ENCODE measurements around the gene INO80D.
"Not testable (repeated sequence)": the region's sequence is repeated elsewhere in the genome, so short reads cannot be mapped to it uniquely, and the experiment has no call there.

Gene INO80D

DNA sequence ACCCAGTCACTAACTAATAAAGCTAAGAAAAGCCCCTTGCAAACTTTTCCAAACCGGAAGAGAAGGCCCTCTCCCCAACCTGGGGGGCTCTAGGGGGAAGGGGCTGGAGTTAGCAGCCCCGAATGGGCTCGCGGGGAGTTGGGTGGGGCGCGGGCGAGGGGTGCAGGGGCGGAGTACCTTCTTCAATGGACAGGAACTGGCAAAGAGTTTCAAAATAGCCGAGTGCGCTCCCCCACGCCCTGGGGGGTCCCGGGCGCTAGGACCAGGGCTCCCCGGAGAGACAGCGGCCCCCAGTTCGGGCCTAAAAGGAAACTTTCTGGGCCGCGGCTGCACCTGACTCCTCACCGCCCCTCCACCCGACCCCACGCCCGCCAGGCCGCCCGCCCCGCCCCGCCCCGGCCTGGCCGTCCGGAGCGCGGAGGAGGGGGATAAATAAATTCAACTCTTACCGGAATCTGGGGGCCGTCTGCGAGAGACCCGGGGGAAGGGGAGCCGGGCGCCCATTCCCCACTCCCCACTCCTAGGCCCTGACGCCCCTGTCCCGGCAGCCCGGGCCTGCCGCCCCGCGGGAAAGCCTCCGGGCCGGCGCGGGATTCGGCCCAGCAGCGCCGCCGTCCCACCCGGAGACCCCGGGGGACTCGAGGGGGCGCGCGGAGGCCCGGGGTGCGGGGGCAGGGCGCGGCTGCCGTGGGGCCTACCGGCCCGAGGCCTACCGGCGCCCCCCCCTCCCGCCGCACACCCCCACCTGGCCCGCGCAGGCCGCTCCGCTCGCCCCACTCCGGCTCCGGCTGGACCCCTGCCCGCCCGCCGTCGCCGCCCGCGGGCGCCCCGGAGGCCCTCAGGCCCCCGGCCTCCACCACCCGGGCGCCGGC is 868 bp downstream of the INO80D start:
- DNase-seq (ENCODE audit: low spot score) (no peak), FAIRE-seq (no peak)

DNA sequence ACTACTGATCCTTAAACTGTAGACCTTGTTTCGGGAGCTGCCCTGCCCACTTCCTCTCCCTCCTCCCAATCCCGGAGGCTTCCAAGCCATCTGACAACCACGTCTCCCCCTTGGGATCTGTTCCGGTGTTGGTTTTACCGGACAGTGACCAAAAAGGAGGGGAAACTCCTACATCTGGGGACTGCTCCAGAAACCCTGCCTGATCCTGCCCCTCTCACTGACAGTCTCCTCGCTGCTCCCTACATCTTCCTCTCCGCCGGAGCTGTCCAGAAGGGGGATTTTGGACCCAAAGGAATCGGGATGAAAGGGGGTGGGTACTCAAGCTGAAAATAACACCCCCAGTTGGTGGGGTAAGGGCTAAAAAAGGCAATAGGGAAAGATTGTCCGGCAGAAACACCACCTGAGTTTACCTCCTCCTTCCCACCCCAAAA is 1.5 kb downstream of the INO80D start:
- DNase-seq (ENCODE audit: low spot score), result peak; percentile 66
- FAIRE-seq, result peak; percentile 85

DNA sequence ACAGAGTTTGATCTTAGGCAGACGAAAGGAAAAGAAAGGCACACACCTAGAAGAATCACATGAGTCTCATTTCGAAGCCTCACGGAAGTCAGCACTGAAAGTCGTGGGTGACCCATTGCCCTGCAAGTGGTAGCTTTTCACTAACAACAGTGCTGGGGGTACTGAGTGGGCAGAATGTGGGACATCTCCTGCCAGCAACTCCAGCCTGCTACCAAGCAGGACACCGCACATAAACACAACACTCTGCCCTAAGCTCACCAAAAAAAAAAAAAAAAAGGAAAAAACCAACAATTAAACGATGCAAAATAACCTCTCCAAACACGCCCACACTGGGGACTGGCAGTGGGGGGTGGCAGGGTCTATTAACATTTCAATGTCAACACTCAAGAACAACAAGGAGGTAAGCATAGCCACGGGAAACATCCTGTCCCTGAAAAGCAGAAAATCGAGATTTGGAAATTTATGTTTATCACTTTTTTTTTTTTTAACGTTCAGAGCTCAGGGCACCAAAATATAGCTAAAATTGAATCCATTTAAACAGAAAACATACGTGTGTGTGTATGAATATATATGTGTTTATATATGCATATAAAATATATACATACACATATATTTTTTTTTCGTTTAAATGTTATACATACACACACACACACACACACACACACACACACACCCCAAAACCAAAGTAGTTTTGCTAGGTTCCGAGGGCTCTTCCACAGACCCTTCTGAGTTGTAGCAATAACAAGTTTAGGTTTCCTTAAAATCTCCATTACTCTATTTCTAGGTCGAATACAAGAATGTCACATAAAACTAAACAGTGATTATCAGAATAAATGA is 2.2 kb downstream of the INO80D start:
- DNase-seq (ENCODE audit: low spot score) (no peak), FAIRE-seq (no peak)

- DNase-seq (ENCODE audit: low spot score) (no peak), FAIRE-seq (no peak)
Observed at GRCh38 chr2:206082298-206082843, 3.6 kb downstream of the INO80D start.

DNA sequence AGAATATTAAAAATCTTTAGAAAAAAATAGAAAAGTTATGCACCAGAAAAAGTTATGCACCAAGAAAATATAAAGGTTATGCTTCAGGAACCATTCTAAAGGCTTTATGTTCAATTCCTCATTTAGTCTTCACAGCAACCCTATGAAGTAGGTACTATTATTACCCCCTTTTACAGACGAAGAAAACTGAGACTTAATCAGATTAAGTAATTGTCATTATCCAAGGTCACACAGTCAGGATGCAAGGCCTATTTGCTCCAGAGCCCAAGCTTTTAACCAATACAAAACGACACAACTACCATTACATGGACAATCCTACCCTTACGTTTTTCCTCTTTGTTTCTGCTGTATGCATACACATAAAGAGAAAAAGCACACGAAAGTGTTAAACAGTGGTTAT is 5.0 kb downstream of the INO80D start:
- DNase-seq (ENCODE audit: low spot score) (no peak), FAIRE-seq (no peak)

DNA sequence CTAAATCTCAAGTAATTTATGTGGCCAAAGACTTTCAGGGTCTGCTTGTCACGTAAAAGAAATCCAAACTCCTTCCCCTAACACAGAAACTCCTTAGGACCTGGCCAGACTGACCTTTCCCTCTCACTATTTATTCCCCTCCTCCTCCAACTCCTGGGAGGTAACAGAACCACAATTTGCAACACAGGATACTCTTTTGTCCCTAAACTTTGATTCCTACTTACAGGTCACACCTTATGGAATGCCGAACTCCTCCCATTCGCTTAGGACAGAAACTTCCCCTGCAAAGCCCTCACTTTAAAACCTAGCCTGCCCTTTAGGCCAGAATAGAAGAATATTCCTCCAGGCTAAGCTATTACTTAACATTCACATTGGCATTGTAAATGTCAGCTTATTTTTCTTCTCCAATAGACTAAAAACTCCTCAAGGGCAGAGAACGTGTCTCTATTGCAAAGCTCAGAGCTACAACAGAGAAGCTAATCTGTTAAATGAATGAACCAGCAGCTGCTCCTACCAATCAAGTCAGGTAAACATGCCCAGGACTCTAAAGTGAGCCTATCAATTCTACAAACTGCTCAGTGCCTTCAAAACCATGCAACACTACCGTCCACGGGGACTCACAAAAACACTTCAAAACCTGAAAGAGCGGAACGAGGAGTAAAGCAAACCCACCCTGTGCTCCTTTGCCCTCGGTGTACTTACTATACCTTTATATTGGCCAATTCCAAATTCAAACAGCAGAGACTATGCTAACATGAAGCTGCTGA is 6.1 kb downstream of the INO80D start:
- DNase-seq (ENCODE audit: low spot score) (no peak), FAIRE-seq (no peak)

DNA sequence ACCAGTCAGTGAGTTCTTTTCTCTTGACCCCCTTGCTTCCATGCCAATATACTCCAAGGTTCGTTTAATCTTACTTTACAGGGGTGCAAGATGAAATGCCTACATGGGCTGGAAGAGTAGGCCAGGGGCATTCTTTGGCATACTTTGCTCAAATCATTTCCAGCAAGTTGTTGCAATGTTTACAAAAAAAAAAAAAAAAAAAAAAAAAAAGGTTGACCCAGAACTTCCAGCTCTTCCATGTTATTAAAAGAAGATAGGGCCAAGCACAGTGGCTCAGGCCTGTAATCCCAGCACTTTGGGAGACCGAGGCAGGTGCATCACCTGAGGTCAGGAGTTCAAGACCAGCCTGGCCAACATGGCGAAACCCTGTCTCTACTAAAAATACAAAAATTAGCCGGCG is 8.1 kb downstream of the INO80D start:
- not testable (repeated sequence) for FAIRE-seq; DNase-seq (ENCODE audit: low spot score)

DNA sequence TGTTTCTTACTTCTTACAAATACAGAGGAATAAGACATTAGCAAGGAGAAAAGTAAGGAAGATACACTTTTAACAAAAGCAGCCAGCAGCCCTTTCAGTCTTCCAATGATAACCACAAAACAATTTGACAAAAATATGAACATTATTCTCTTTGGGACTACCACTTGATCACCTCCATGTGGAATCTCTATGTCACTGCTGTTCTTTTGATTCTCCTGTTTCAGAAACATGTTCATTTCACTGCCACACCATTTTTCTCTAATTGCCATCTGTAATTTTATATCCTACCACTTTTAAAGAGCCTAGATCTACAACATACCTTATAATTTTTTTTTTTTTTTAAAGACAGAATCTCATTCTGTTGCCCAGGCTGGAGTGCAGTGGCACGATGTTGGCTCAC is 10.9 kb downstream of the INO80D start:
- FAIRE-seq (no peak), DNase-seq (ENCODE audit: low spot score) (no peak)

DNA sequence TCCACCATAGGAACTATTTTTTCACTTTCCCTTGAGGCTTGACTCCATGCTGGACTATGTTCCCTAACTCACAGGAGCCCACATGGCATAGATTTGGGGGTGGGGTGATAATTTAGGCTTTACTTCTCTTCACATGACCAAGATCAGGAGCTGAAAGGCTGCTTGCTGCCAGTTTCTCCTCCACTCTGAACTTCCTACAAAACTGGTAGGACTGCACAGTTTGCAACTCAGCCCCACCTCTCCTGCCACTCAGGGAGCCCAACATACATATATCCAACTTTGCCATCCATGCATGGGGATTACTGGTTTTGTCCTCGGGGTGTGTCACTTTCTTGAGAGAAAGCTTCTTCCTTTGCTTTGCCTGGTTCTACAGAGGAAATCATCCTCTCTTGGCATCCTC is 14.2 kb downstream of the INO80D start:
- FAIRE-seq, result no peak
- no peak for DNase-seq (ENCODE audit: low spot score)

DNA sequence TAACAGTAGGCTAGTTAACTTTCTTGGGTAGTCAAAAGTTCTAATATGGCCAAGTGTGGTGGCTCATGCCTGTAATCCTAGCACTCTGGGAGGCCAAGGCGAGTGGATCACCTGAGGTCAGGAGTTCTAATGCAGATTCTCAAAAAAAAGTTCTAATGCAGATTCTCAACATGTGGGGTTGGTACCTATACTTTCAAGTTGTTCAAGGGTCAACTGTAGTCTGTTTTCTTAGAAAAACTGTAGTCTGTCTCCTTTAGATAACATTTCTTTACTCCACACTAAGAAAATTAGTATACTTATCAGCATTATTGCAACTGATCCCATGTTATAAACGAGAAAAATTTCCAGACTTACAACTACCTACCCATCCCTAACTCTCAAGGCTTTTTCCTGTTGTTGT is 16.6 kb downstream of the INO80D start:
- no peak for DNase-seq (ENCODE audit: low spot score)
- FAIRE-seq, result no peak

GRCh38 chr2:206068207-206068606 is 17.8 kb downstream of the INO80D start:
- FAIRE-seq (no peak), DNase-seq (ENCODE audit: low spot score) (no peak)

- DNase-seq (ENCODE audit: low spot score) (no peak), FAIRE-seq (no peak)
Observed at GRCh38 chr2:206064077-206064476, 21.9 kb downstream of the INO80D start.

GRCh38 chr2:206063635-206064034 is 22.3 kb downstream of the INO80D start:
- FAIRE-seq, result no peak
- no peak for DNase-seq (ENCODE audit: low spot score)

GRCh38 chr2:206062724-206063123 is 23.2 kb downstream of the INO80D start:
- DNase-seq (ENCODE audit: low spot score) (no peak), FAIRE-seq (no peak)

DNA sequence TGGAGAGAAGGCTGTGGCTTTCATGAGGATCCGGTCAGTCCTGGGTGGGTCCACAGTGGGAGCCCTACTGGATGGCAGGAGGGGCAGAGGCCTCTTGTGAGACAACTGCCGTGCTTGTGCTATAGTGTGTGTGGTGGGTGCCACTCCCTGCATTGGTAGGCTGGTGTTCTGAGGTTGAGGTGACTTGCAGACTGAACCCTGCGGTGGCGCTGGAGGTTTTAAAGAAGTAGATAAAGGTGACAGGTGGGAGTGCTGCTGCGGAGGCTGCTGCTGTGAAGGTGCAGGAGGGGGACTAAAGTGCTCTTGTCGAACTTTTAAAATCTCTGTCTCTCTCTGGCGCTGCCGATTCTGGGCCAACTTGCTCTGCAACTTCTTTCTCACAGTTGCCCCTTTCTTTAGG is 29.7 kb downstream of the INO80D start:
- DNase-seq (ENCODE audit: low spot score), result no peak
- no peak for FAIRE-seq

DNA sequence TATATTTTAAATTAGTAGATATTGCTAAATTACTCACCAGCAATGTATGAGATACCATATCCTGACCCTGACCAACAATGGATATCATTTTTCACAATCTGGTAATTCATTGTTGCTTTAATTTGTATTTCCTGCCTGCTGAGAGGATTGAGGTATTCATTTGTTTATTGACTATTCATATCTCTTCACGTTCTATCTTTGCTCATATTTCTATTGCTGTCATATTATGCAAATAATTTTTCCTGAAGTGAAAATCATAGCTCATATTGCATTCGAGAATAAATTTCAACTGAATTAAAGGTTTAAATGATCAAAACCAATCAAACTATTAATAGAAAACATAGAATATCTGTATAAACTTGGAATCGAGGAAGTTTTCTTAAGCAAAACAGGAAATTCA is 31.0 kb downstream of the INO80D start:
- FAIRE-seq (no peak), DNase-seq (ENCODE audit: low spot score) (no peak)

DNA sequence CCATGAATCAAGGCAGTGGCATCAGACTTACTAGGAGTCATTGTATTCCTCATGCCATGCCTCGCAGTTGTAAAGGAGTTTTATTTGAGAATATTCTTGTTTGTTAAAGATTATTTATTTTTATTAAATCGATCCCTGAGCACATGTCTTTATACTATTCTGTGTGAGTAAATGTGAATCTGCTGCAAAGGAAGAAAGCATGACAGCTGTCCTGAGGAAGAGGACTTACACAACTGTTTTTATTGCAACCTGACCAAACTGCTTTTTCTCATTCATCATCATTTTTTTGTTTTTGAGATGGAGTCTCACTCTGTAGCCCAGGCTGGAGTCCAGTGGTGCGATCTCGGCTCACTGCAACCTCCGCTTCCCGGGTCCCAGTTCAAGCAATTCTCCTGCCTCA is 34.1 kb downstream of the INO80D start:
- no peak for DNase-seq (ENCODE audit: low spot score)
- no peak for FAIRE-seq

DNA sequence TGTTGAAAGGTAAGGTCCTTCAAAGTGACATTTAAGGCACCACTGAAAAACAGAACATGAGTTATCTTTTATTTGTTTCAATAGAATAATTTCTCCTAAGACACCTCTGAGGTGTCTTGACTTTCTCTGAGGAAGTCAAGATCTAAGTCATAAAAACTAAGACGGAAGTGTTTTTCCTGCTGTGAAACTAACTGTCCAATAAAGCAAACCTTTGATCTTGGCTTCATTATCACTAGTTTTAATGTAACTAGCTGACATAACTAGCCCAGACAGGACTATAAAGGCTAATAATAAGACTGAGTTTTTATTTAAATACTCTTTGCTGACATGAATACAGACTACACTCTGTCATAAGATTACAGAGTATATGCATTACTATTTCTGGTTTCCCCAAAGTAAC is 36.6 kb downstream of the INO80D start:
- DNase-seq (ENCODE audit: low spot score) (no peak), FAIRE-seq (no peak)

DNA sequence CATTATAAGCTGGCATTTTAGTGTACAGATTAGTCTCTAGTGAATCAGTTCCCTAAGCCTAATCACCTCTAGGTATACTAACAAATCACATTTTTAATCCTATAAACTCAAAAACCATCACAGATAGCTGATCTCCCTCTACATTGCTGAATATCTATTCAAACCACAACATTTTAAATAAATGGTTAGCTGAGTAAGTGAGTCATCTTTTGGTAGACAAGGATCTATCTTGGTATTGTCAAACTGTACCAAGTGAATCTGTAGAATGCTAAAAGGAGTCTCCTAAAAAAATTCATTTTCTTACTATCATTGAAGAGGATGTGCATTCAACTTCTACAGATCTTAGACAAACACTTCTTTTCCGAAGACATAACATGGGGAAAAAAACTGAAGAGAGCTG is 40.7 kb downstream of the INO80D start:
- peak; percentile 67 for FAIRE-seq
- DNase-seq (ENCODE audit: low spot score), result no peak

- no peak for FAIRE-seq
- no peak for DNase-seq (ENCODE audit: low spot score)
Observed at GRCh38 chr2:206040525-206040924, 45.4 kb downstream of the INO80D start.

GRCh38 chr2:206035393-206035792 is 50.6 kb downstream of the INO80D start:
- FAIRE-seq; DNase-seq (ENCODE audit: low spot score): not testable (repeated sequence)
